H1 (cell line): ENCODE measurements around the gene SMAD6. TPM values are rescaled to one million over a fixed set of nuclear protein-coding genes. Genes with fewer than 3 reads are reported as not detected.

Experiments used
- CTCF ChIA-PET: fragments of 300-600 bp; sonication (Branson Sonifier 250); formaldehyde crosslinking; loops from one replicate; lab custom pipeline; 2021; ENCODE audit not compliant: partially characterized antibody; lab: Charles Lee
- POLR2A ChIA-PET: fragments of 300-600 bp; sonication (Branson Sonifier 250); formaldehyde crosslinking; loops from one replicate; lab custom pipeline; 2021; ENCODE audit warnings: inconsistent platforms; ENCODE audit not compliant: partially characterized antibody; lab: Charles Lee
- DNase-seq, 2 experiments: peaks; one replicate each; pipeline versions ENCODE4 v3.0.0 to v3.0.0-alpha.2; 2010 to 2022; ENCODE audit warnings: low spot score in 2 of 2, low read depth in 1 of 2, mixed read lengths in 1 of 2
- FAIRE-seq: peaks from 2 replicates; lab custom pipeline; 2011; peaks lifted over from hg19 to GRCh38; lab: Jason Lieb, UNC
- H2AFZ ChIP-seq: 2 replicates; pipeline ENCODE4 v1.8.1; 2012; ENCODE audit warnings: low read length, inconsistent platforms
- H2AK5ac ChIP-seq: 2 replicates; pipeline ENCODE4 v1.6.1; 2013; ENCODE audit warnings: low read depth, low read length
- H2BK120ac ChIP-seq: replicated peaks from 2 replicates; pipeline ENCODE3; 2013; ENCODE audit warnings: low read depth, low read length, inconsistent platforms
- H2BK12ac ChIP-seq: 2 replicates; pipeline ENCODE4 v1.6.1; 2013; ENCODE audit warnings: low read depth, low read length
- H2BK15ac ChIP-seq: 2 replicates; pipeline ENCODE4 v1.6.1; 2013; ENCODE audit warnings: low read length
- H2BK20ac ChIP-seq: 2 replicates; pipeline ENCODE4 v1.6.1; 2013; ENCODE audit warnings: low read length
- H2BK5ac ChIP-seq: 2 replicates; pipeline ENCODE4 v1.6.1; 2013; ENCODE audit warnings: low read depth, low read length
- H3K14ac ChIP-seq: 2 replicates; pipeline ENCODE4 v1.6.1; 2013; ENCODE audit warnings: inconsistent platforms; ENCODE audit not compliant: insufficient read length
- H3K18ac ChIP-seq: 2 replicates; pipeline ENCODE4 v1.6.1; 2013; ENCODE audit warnings: low read length; ENCODE audit errors: extremely low read depth
- H3K23ac ChIP-seq: 2 replicates; pipeline ENCODE4 v1.6.1; 2013; ENCODE audit warnings: inconsistent platforms; ENCODE audit not compliant: insufficient read length
- H3K23me2 ChIP-seq: 2 replicates; pipeline ENCODE4 v1.6.1; 2013; ENCODE audit warnings: low read depth, low read length
- H3K27ac ChIP-seq: 2 replicates; pipeline ENCODE4 v1.6.1; 2011; ENCODE audit warnings: low read depth, low read length, inconsistent platforms
- H3K27me3 ChIP-seq, 4 experiments: replicated peaks in 1 of 4; 1 replicate in 1 of 4; 2 replicates in 3 of 4; pipeline versions ENCODE4 v1.6.1 to v1.8.1; 2011 to 2013; ENCODE audit warnings: low read length in 3 of 4, mild to moderate bottlenecking in 3 of 4, inconsistent platforms in 2 of 4, mixed read lengths in 2 of 4, moderate library complexity in 1 of 4; ENCODE audit not compliant: control insufficient read depth in 3 of 4, insufficient read depth in 3 of 4; ENCODE audit errors: extremely low read depth in 1 of 4
- H3K36me3 ChIP-seq, 4 experiments: 2 replicates each; pipeline versions ENCODE4 v1.6.1 to v1.8.1; 2011 to 2013; ENCODE audit warnings: mild to moderate bottlenecking in 4 of 4, low read length in 3 of 4, moderate library complexity in 2 of 4, control low read depth in 1 of 4, inconsistent platforms in 1 of 4; ENCODE audit not compliant: insufficient read depth in 4 of 4, control insufficient read depth in 2 of 4
- H3K4ac ChIP-seq: replicated peaks from 2 replicates; pipeline ENCODE3; 2013; ENCODE audit warnings: low read length, low read depth, mixed read lengths, inconsistent platforms; ENCODE audit not compliant: insufficient read length
- H3K4me1 ChIP-seq, 4 experiments: replicated peaks in 1 of 4; 1 replicate in 1 of 4; 2 replicates in 3 of 4; pipeline versions ENCODE4 v1.6.1 to v1.8.1; 2011 to 2013; ENCODE audit warnings: low read length in 3 of 4, inconsistent platforms in 2 of 4, mixed read lengths in 1 of 4; ENCODE audit not compliant: insufficient read depth in 4 of 4, control insufficient read depth in 3 of 4
- H3K4me2 ChIP-seq, 2 experiments: 2 replicates each; pipeline versions ENCODE4 v1.6.1 to v1.8.1; 2011 to 2013; ENCODE audit warnings: low read depth in 2 of 2, low read length in 2 of 2, control low read depth in 1 of 2, inconsistent platforms in 1 of 2, mild to moderate bottlenecking in 1 of 2; ENCODE audit not compliant: insufficient read depth in 1 of 2
- H3K4me3 ChIP-seq, 4 experiments: fragments of 200-600, 300-600 bp in 1 of 4; sonication (generic), shearing (Covaris generic), sonication (Bioruptor Twin) in 1 of 4; 2 replicates each; pipeline versions ENCODE4 v1.5.1 to v1.8.1; 2011 to 2016; ENCODE audit warnings: low read length in 4 of 4, low read depth in 3 of 4, control low read depth in 2 of 4, inconsistent platforms in 2 of 4, mild to moderate bottlenecking in 2 of 4, mixed read lengths in 1 of 4, moderate library complexity in 1 of 4; ENCODE audit not compliant: insufficient read depth in 2 of 4; ENCODE audit errors: extremely low read depth in 1 of 4
- H3K56ac ChIP-seq: replicated peaks from 2 replicates; pipeline ENCODE3; 2013; ENCODE audit warnings: low read depth, mild to moderate bottlenecking, mixed read lengths, low read length, inconsistent platforms; ENCODE audit not compliant: insufficient read length
- H3K79me1 ChIP-seq: 2 replicates; pipeline ENCODE4 v1.6.1; 2013; ENCODE audit warnings: low read depth, low read length, control low read depth
- H3K79me2 ChIP-seq, 2 experiments: 2 replicates each; pipeline versions ENCODE4 v1.6.1 to v1.8.1; 2012 to 2013; ENCODE audit warnings: low read length in 2 of 2, mild to moderate bottlenecking in 2 of 2, inconsistent platforms in 1 of 2; ENCODE audit not compliant: insufficient read depth in 2 of 2, control insufficient read depth in 1 of 2
- H3K9ac ChIP-seq, 4 experiments: replicated peaks in 1 of 4; 1 replicate in 1 of 4; 2 replicates in 3 of 4; pipeline versions ENCODE4 v1.6.1 to v1.8.1; 2011 to 2013; ENCODE audit warnings: low read depth in 3 of 4, low read length in 3 of 4, control low read depth in 2 of 4, mild to moderate bottlenecking in 2 of 4, moderate library complexity in 2 of 4, inconsistent platforms in 1 of 4; ENCODE audit errors: extremely low read depth in 1 of 4
- H3K9me3 ChIP-seq, 2 experiments: 2 replicates each; pipeline versions ENCODE4 v1.6.1 to v1.8.1; 2012 to 2013; ENCODE audit warnings: mild to moderate bottlenecking in 2 of 2, moderate library complexity in 2 of 2, control low read depth in 1 of 2, inconsistent platforms in 1 of 2, low read depth in 1 of 2, low read length in 1 of 2, mixed read lengths in 1 of 2; ENCODE audit not compliant: insufficient read depth in 2 of 2
- H4K20me1 ChIP-seq, 2 experiments: replicated peaks in 1 of 2; 2 replicates each; pipeline versions ENCODE3 to v1.8.1; 2011 to 2013; ENCODE audit warnings: inconsistent platforms in 2 of 2, low read length in 2 of 2, mild to moderate bottlenecking in 1 of 2; ENCODE audit not compliant: insufficient read depth in 2 of 2, control insufficient read depth in 1 of 2
- H4K5ac ChIP-seq: 2 replicates; pipeline ENCODE4 v1.6.1; 2013; ENCODE audit warnings: low read length, low read depth, mixed read lengths, inconsistent platforms; ENCODE audit not compliant: insufficient read length
- H4K8ac ChIP-seq: 2 replicates; pipeline ENCODE4 v1.8.0; 2013; ENCODE audit warnings: mild to moderate bottlenecking, moderate library complexity, low read length, inconsistent platforms; ENCODE audit not compliant: insufficient read depth; ENCODE audit errors: extremely low read depth
- H4K91ac ChIP-seq: replicated peaks from 2 replicates; pipeline ENCODE3; 2013; ENCODE audit warnings: low read length, mixed read lengths, inconsistent platforms; ENCODE audit not compliant: insufficient read length
- ATF3 ChIP-seq: IDR thresholded peaks from 2 replicates; pipeline ENCODE4 v1.6.1; 2011; ENCODE audit warnings: low read depth, mild to moderate bottlenecking, low read length; ENCODE audit not compliant: insufficient read depth
- GTF2F1 ChIP-seq: IDR thresholded peaks from 2 replicates; pipeline ENCODE4 v1.6.1; 2012; ENCODE audit warnings: low read depth, low read length, improper control_type of control experiment, borderline replicate concordance
- JUN ChIP-seq: IDR thresholded peaks from 2 replicates; pipeline ENCODE4 v1.6.1; 2011; ENCODE audit warnings: low read depth, mild to moderate bottlenecking, improper control_type of control experiment, low read length
- NANOG ChIP-seq: IDR thresholded peaks from 2 replicates; pipeline ENCODE4 v1.6.1; 2011; ENCODE audit warnings: low read length, low read depth, mild to moderate bottlenecking, inconsistent platforms; ENCODE audit not compliant: insufficient read depth, poor library complexity, severe bottlenecking
- POU5F1 ChIP-seq: IDR thresholded peaks from 2 replicates; pipeline ENCODE4 v1.6.1; 2011; ENCODE audit warnings: low read depth, mild to moderate bottlenecking, low read length, moderate library complexity
- SIX5 ChIP-seq: IDR thresholded peaks from 2 replicates; pipeline ENCODE4 v1.6.1; 2011; ENCODE audit warnings: mild to moderate bottlenecking, low read depth, low read length
- SP2 ChIP-seq: IDR thresholded peaks from 2 replicates; pipeline ENCODE4 v1.6.1; 2012; ENCODE audit warnings: mild to moderate bottlenecking, low read length, inconsistent platforms
- WGBS, 2 experiments: shearing (Covaris generic) in 1 of 2; methylation state at CpG; one replicate each; pipeline versions ENCODE4 v1.1.6 to v1.1.7; 2013 to 2015; ENCODE audit warnings: low lambda C conversion rate in 2 of 2, mixed read lengths in 2 of 2, inconsistent platforms in 1 of 2, low coverage in 1 of 2, missing lambda C conversion rate in 1 of 2; ENCODE audit not compliant: insufficient replicate concordance in 2 of 2, insufficient coverage in 1 of 2, insufficient read length in 1 of 2; ENCODE audit errors: extremely low coverage in 1 of 2, missing lambda C conversion rate in 1 of 2; 5-methylcytosine and 5-hydroxymethylcytosine counted together
- polyA plus RNA-seq, 7 experiments: library from polyadenylated mRNA; depleted of rRNA in 3 of 7; stranded (reverse) in 5 of 7; unstranded in 2 of 7; fragments of >200 nt in 5 of 7; fragments of 200-250 nt in 2 of 7; gene quantifications; 1 replicate in 5 of 7; 2 replicates in 1 of 7; 4 replicates in 1 of 7; pipeline versions ENCODE4 v1.2.1 to v1.2.3, GENCODE V29; 2011 to 2013; ENCODE audit warnings: missing spikeins in 2 of 7, mixed read lengths in 2 of 7
- total RNA-seq: library from RNA; stranded (reverse); fragmentation: NEBNext Ultra II Directional; extraction: Animal tissue kit (Norgen Biotek cat#: 25700); gene quantifications from 2 replicates; pipeline ENCODE4 v1.2.1, GENCODE V29; 2021

Gene SMAD6
- total and polyA plus RNA-seq, 2 of the 8 experiments (the other 6 are each of a cell fraction or from before 2014, with no cell fraction given): 1.8 to 7.0 TPM

- H4K20me1 ChIP-seq: no peaks in the 10 kb centered on the region
- no peaks in the 10 kb centered on the region for H3K27me3 ChIP-seq
- H2AK5ac ChIP-seq: no peak overlapping the region
- H2BK5ac ChIP-seq: no peak overlapping the region
- H3K18ac ChIP-seq: no peak overlapping the region
- H4K5ac ChIP-seq: no peak overlapping the region
- FAIRE-seq: no peak
- no peaks in the 10 kb centered on the region for H3K36me3 ChIP-seq
- H3K23me2 ChIP-seq: peaks cover 5% of the 10 kb centered on the region; the same call in 1 of the 2 replicates
- no peak overlapping the region for H4K8ac ChIP-seq
- H3K4me3 ChIP-seq: no peak overlapping the region
- H3K4me2 ChIP-seq: no peak overlapping the region
- ChIA-PET POLR2A (no interaction called here), CTCF (no interaction called here)
- H2AFZ ChIP-seq: no peak overlapping the region
- no peaks in the 10 kb centered on the region for H3K79me1 ChIP-seq
- H3K14ac ChIP-seq: no peak overlapping the region
- no peak overlapping the region for H3K27ac ChIP-seq
- H3K56ac ChIP-seq: no peak overlapping the region
- H3K4ac ChIP-seq: no peak overlapping the region
- H3K79me2 ChIP-seq: no peaks in the 10 kb centered on the region
- no peak overlapping the region for H3K23ac ChIP-seq
- H3K9me3 ChIP-seq: no peaks in the 10 kb centered on the region
- H3K9ac ChIP-seq: no peak overlapping the region
- H2BK120ac ChIP-seq: no peak overlapping the region
- no peak overlapping the region for H2BK15ac ChIP-seq
- no peak overlapping the region for H2BK20ac ChIP-seq
- no peak overlapping the region for H2BK12ac ChIP-seq
- no peak for DNase-seq
- H4K91ac ChIP-seq: no peak overlapping the region
- WGBS, 2 experiments: 93% methylated on average over 3 of the region's 3 CpGs; no CpG with 5 or more reads in 1 of the 2 experiments
- H3K4me1 ChIP-seq: peaks cover 0 to 4% (median 2%) of the 10 kb centered on the region in 4 experiments; a peak in 2 of 7 replicates
- TF ChIP-seq POU5F1: no peak
- no peak for TF ChIP-seq SIX5
- TF ChIP-seq SP2: no peak
- TF ChIP-seq NANOG: no peak
- TF ChIP-seq ATF3: no peak
- no peak for TF ChIP-seq JUN
- TF ChIP-seq GTF2F1: no peak
Measured at GRCh38 chr15:66663664-66664063, 38.4 kb upstream of the SMAD6 start.
